Body of pancreas (tissue), 4 donors: ENCODE results near the gene SKI. TPM values are rescaled to one million over a fixed set of nuclear protein-coding genes. Genes with fewer than 3 reads are reported as not detected.

ENCODE experiments used
- ATAC-seq: fragments of 150-250 bp; one replicate; pipeline ENCODE4 v1.9.1; 2016
- DNase-seq, 4 donors: peaks; one replicate each; pipeline ENCODE4 v3.0.0-alpha.2; 2019
- H3K27ac ChIP-seq, 4 donors: fragments of 200-600 bp; sonication (generic); 1 replicate in 3 of 4; 2 replicates in 1 of 4; pipeline versions ENCODE4 v1.5.1 to v1.6.1; 2016 to 2019; ENCODE audit warnings: mild to moderate bottlenecking in 1 of 4, mixed read lengths in 1 of 4, moderate library complexity in 1 of 4
- H3K27me3 ChIP-seq, 2 donors: fragments of 200-600 bp; sonication (generic); one replicate each; pipeline ENCODE4 v1.6.0; 2016; ENCODE audit warnings: mild to moderate bottlenecking in 1 of 2
- H3K36me3 ChIP-seq, 2 donors: fragments of 200-600 bp; sonication (generic); replicated peaks in 1 of 2; 2 replicates each; pipeline ENCODE4 v1.5.1; 2016; ENCODE audit warnings: low read depth in 2 of 2; ENCODE audit not compliant: insufficient read depth in 1 of 2
- H3K4me1 ChIP-seq: fragments of 200-600 bp; sonication (generic); one replicate; pipeline ENCODE4 v1.6.0; 2016
- H3K4me3 ChIP-seq, 2 donors: fragments of 200-600 bp; sonication (generic); 1 replicate in 1 of 2; 2 replicates in 1 of 2; pipeline ENCODE4 v1.5.1; 2016 to 2019
- H3K9me3 ChIP-seq, 3 donors: fragments of 200-600 bp; sonication (generic); 1 replicate in 2 of 3; 2 replicates in 1 of 3; pipeline ENCODE4 v1.5.1; 2016
- CTCF ChIP-seq, 7 experiments: fragments of 450-650 bp in 4 of 7; fragments of 200-600 bp in 3 of 7; sonication (generic) in 3 of 7; IDR thresholded peaks; one replicate each; pipeline ENCODE4 v1.5.1; 2016 to 2019; ENCODE audit warnings: antibody characterized with exemption in 7 of 7
- POLR2A ChIP-seq, 3 donors: fragments of 450-650 bp; IDR thresholded peaks; one replicate each; pipeline ENCODE4 v1.6.1; 2016; ENCODE audit warnings: antibody characterized with exemption in 3 of 3, mild to moderate bottlenecking in 2 of 3
- WGBS, 2 donors: methylation state at CpG; one replicate each; pipeline ENCODE4 v1.1.5; 2017; 5-methylcytosine and 5-hydroxymethylcytosine counted together
- intact Hi-C: fragments of 100-400 bp; cut with DNase I; formaldehyde crosslinking; loops from one replicate; pipeline ENCODE4 v1.15.1; 2023
- total RNA-seq, 2 donors: library from RNA; depleted of rRNA; stranded (reverse); fragments of >200 nt; gene quantifications; one replicate each; pipeline ENCODE4 v1.1.0, GENCODE V29; 2016

Gene SKI
- total RNA-seq, 2 donors from 2014 or later, result 15.8 to 33.0 TPM

GRCh38 chr1:2247760-2248126 lies 19.6 kb downstream of the SKI start:
- Histone ChIP-seq H3K36me3 (no peaks in the 10 kb centered on the region), H3K4me3 (no peak overlapping the region), H3K27me3 (no peaks in the 10 kb centered on the region), H3K4me1 (peaks cover 60% of the 10 kb centered on the region), H3K27ac (peak overlapping the region; percentile 13 to 75 (median 60)), H3K9me3 (no peaks in the 10 kb centered on the region)
- DNase-seq (peak in 1 of 4 donors; percentile 19), ATAC-seq (no peak)
- WGBS, 2 donors, result 77 to 84% methylated on average over 9 to 17 of the region's 18 CpGs
- TF ChIP-seq POLR2A (IDR thresholded peaks at IDR 0.05), result no peak
- no peak for TF ChIP-seq CTCF (IDR thresholded peaks at IDR 0.05)
- intact Hi-C loops, result no loop called here

GRCh38 chr1:2248127-2248826 lies 20.2 kb downstream of the SKI start:
- TF ChIP-seq CTCF (IDR thresholded peaks at IDR 0.05), result peak in 2 of 7 experiments; percentile 19 to 22
- TF ChIP-seq POLR2A (IDR thresholded peaks at IDR 0.05), result no peak
- no peaks in the 10 kb centered on the region for H3K36me3 ChIP-seq
- no peaks in the 10 kb centered on the region for H3K9me3 ChIP-seq
- H3K4me3 ChIP-seq, result no peak overlapping the region
- intact Hi-C loops, result no loop called here
- no peaks in the 10 kb centered on the region for H3K27me3 ChIP-seq
- peaks cover 61% of the 10 kb centered on the region for H3K4me1 ChIP-seq
- peak overlapping the region; percentile 13 to 75 (median 60) for H3K27ac ChIP-seq
- ATAC-seq, result peak; percentile 79
- peak; percentile 73 to 85 (median 77) for DNase-seq
- 30 to 46% methylated on average over 12 to 21 of the region's 21 CpGs for WGBS, 2 donors

GRCh38 chr1:2248854-2249558 lies 20.9 kb downstream of the SKI start:
- WGBS, 2 donors, result 71 to 73% methylated on average over 11 to 24 of the region's 24 CpGs
- H3K9me3 ChIP-seq, result no peaks in the 10 kb centered on the region
- no peak overlapping the region for H3K4me3 ChIP-seq
- intact Hi-C loops, result no loop called here
- no peak for ATAC-seq
- no peaks in the 10 kb centered on the region for H3K36me3 ChIP-seq
- no peaks in the 10 kb centered on the region for H3K27me3 ChIP-seq
- DNase-seq, result no peak
- peak overlapping the region in 3 of 4 donors; percentile 52 to 75 (median 68) for H3K27ac ChIP-seq
- TF ChIP-seq CTCF (IDR thresholded peaks at IDR 0.05), result no peak
- TF ChIP-seq POLR2A (IDR thresholded peaks at IDR 0.05), result no peak
- H3K4me1 ChIP-seq, result peaks cover 61% of the 10 kb centered on the region

GRCh38 chr1:2249559-2249906 lies 21.4 kb downstream of the SKI start:
- WGBS, 2 donors, result 92 to 95% methylated on average over 8 of the region's 8 CpGs
- DNase-seq (no peak), ATAC-seq (no peak)
- Histone ChIP-seq H3K27ac (peak overlapping the region in 2 of 4 donors; percentile 52 to 68), H3K36me3 (no peaks in the 10 kb centered on the region), H3K4me1 (peaks cover 61% of the 10 kb centered on the region), H3K4me3 (no peak overlapping the region), H3K27me3 (no peaks in the 10 kb centered on the region), H3K9me3 (no peaks in the 10 kb centered on the region)
- intact Hi-C loops, result no loop called here
- TF ChIP-seq CTCF (IDR thresholded peaks at IDR 0.05) (no peak), POLR2A (IDR thresholded peaks at IDR 0.05) (no peak)
